HG03378 (cell line): ENCODE measurements around the gene ATP6V1G2.
A peak's percentile ranks its signal among the peaks of the same experiment; 100 is the strongest.
"Not testable (repeated sequence)": the region's sequence is repeated elsewhere in the genome, so short reads cannot be mapped to it uniquely, and the experiment has no call there.

Source experiments
- ATAC-seq: cut with Tn5 transposase; IDR thresholded peaks from one replicate; pipeline ENCODE4 v1.9.1; 2021; ENCODE audit warnings: mild to moderate bottlenecking, moderate library complexity; ENCODE audit not compliant: unreplicated experiment

ATP6V1G2 gene

GRCh38 chr6:31530659-31531058 lies 15.7 kb downstream of the ATP6V1G2 start:
- ATAC-seq: no peak

- no peak for ATAC-seq
Measured at GRCh38 chr6:31529329-31530150, 16.9 kb downstream of the ATP6V1G2 start.

- no peak for ATAC-seq
Measured at GRCh38 chr6:31528821-31529328, 17.5 kb downstream of the ATP6V1G2 start, which contains the start of gene MCCD1. MCCD1 (plus strand) TSS chr6:31528962; CDS start chr6:31529015, 53 bp downstream.

DNA sequence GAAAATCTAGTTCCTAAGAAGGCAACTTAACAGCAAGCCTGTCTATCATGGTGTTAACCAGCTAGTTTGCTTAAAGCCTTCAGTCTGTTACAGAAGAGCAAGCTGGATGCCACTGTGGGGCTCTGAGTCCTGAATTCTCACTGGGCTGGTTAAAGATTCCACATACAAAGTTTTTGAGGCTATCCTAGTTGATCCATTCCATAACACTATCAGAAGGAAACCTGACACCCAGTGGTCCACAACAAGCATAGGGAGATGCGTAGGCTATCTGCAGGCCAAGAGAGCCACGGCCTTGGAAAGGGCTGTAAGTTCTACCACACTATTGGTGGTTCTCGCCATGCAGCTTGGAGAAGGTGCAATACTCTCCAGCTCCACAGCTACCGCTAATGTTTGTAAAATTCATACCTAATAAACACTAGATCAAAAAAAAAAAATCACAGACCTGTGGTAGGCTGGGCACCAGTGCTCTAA lies 18.1 kb downstream of the ATP6V1G2 start:
- no peak for ATAC-seq

DNA sequence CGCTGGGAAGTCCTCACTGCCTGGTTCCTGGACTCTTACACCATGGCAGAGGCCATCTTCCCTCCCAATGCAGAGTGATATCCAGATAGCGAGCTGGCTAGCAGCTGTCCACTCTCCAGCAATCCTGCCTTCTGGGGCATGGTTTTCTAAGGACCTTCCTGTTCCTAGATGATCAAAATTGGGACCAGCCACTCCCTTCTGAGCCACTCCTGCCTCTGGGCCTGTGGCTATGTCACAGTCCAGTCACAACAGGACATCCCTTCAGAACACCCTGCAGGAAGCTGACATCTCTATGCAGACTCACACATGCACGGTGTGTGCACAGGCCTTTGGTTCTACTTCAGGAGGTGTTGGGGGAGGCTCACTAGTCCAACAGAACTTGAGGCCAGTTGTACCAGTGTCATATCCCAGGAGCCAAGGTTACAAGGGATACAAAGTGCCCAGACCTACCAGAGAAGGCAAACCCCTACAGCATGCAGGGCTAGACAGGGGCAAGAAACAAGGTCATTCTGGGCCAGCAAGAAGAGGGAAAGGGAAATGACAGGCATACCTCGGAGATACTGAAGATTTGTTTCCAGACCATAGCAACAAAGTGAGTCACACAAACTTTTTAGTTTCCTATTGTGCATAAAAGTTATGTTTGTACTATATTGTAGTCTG lies 20.3 kb downstream of the ATP6V1G2 start:
- ATAC-seq: no peak

DNA sequence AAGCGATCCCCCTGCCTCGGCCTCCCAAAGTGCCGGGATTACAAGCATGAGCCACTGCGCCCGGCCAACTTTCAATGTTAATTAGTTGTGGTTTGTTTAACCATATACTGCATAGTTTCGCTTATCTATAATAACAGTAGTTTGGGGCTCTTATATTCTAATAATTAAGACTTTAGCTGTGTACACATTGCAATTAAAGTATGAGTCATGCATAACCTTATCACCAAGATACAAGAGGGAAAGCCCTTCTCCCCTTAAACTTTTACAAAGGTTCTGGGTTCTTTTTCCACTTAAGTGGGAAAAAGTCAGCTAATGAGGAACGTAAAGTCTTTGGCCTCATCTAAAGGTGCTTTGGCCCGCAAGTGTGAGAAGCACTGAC lies 20.9 kb downstream of the ATP6V1G2 start:
- no peak for ATAC-seq

- no peak for ATAC-seq
Measured at GRCh38 chr6:31521835-31522234, 24.6 kb downstream of the ATP6V1G2 start.

GRCh38 chr6:31513456-31514165 lies 32.8 kb downstream of the ATP6V1G2 start:
- ATAC-seq: no peak

DNA sequence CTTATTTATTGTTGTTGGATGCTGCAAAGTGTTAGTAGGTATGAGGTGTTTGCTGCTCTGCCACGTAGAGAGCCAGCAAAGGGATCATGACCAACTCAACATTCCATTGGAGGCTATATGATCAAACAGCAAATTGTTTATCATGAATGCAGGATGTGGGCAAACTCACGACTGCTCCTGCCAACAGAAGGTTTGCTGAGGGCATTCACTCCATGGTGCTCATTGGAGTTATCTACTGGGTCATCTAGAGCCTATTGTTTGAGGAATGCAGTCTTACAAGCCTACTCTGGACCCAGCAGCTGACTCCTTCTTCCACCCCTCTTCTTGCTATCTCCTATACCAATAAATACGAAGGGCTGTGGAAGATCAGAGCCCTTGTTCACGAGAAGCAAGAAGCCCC lies 36.4 kb downstream of the ATP6V1G2 start:
- ATAC-seq: no peak

GRCh38 chr6:31509036-31509435 lies 37.4 kb downstream of the ATP6V1G2 start:
- not testable (repeated sequence) for ATAC-seq

DNA sequence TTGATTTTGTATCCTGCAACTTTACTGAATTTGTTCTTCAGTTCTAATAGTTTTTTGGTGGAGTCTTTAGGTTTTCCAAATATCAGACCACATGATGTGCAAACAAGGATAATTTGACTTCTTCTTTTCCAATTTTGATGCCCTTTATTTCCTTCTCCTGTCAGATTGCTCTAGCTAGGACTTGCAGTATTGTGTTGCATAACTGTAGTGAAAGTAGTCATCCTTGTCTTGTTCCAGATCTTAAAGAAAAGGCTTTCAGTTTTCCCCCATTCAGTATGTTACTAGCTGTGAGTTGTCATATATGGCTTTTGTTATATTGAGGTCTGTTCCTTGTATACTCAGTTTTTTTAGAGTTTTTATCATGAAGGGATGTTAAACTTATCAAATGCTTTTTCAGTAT lies 43.8 kb downstream of the ATP6V1G2 start:
- ATAC-seq: no peak

DNA sequence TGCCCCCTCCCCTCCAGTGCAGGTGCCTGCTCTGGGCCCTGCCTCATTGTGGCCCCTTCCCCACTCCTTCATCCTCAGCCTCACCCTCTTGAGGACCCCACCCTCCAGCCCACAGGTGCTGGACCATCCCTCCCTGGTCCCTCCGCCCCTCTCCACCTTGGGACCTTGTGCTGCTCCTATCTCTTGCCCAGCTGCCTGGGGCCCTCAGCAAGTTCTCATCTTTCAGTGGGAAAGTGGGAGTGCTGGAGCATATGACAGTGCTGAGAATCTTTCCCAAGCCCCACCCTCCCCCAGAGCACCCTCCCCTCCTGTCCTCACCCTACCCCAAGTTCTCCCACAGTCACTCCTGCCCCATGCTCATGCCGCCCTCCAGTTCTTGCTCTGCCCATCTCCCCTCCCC lies 46.8 kb downstream of the ATP6V1G2 start:
- ATAC-seq: not testable (repeated sequence)

DNA sequence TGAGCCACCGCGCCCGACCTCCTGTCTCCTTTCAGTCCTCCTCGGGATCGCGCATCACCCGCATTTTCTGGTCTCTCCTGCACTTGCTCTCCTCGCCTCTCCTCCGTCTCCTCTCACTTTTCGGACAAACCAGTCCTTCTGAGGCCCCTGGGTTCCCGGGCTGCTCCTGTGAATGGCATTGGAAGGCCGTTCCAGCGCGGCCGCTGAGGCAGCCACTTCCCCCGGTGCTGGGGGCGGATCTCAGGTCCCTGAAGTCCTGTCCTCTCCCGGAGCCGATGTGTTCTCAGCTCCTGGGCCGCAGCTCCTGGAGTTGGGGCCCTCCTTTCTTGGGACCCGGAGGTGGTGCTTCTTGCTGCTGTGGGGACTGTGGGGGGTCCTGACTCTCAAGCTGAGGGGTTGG lies 47.7 kb downstream of the ATP6V1G2 start:
- ATAC-seq: no peak

- ATAC-seq: peak; percentile 40
Measured at GRCh38 chr6:31497531-31498476, 48.6 kb downstream of the ATP6V1G2 start, which contains the start of gene MICB. MICB (plus strand) TSS chr6:31498145; CDS start chr6:31498194, 49 bp downstream.

- ATAC-seq: not testable (repeated sequence)
Measured at GRCh38 chr6:31496826-31497225, 49.6 kb downstream of the ATP6V1G2 start.

DNA sequence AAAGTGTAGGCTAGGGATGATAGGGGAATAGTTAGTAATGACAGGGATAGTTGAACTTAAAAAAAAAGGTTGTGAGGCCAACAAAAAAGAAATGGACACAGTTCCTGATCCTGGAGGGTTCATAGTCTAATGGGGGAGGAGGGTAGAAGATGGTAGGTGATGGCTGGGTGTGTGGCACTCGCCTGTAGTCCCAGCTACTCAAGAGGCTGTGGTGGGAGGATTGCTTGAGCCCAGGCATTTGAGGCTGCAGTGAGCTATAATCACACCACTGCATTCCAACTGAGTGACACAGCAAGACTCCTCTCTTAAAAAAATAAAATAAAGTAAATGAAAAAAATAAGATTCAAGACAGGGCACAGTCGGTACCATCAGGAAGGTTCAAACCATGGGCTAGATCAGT lies 50.8 kb downstream of the ATP6V1G2 start:
- ATAC-seq: no peak
